Activated T-cell treated with anti-CD3 and anti-CD28 coated beads for 1 hour (primary cell): ENCODE results near the gene TBX2.
"Not testable (repeated sequence)": the region's sequence is repeated elsewhere in the genome, so short reads cannot be mapped to it uniquely, and the experiment has no call there.

ENCODE experiments used
- DNase-seq: peaks from one replicate; pipeline ENCODE4 v3.0.0-alpha.2; 2020; ENCODE audit warnings: low read depth

Gene TBX2

GRCh38 chr17:61431594-61432311, 32.1 kb downstream of the TBX2 start:
- DNase-seq = no peak

GRCh38 chr17:61436273-61436672, 36.6 kb downstream of the TBX2 start:
- DNase-seq = no peak

GRCh38 chr17:61436995-61437704, 37.5 kb downstream of the TBX2 start:
- no peak for DNase-seq

- DNase-seq = no peak
Measured at GRCh38 chr17:61440697-61441096, 41.1 kb downstream of the TBX2 start.

- DNase-seq = not testable (repeated sequence)
Measured at GRCh38 chr17:61441507-61441906, 41.9 kb downstream of the TBX2 start.

GRCh38 chr17:61442136-61442775, 42.6 kb downstream of the TBX2 start:
- DNase-seq = no peak

- no peak for DNase-seq
Measured at GRCh38 chr17:61442878-61443474, 43.3 kb downstream of the TBX2 start.

GRCh38 chr17:61443475-61443882, 43.8 kb downstream of the TBX2 start:
- no peak for DNase-seq

- DNase-seq = no peak
Measured at GRCh38 chr17:61444075-61444474, 44.4 kb downstream of the TBX2 start.

GRCh38 chr17:61444831-61445230, 45.2 kb downstream of the TBX2 start:
- DNase-seq = no peak

GRCh38 chr17:61447358-61447757, 47.7 kb downstream of the TBX2 start:
- no peak for DNase-seq

- DNase-seq = no peak
Measured at GRCh38 chr17:61448042-61448441, 48.4 kb downstream of the TBX2 start.

- DNase-seq = not testable (repeated sequence)
Measured at GRCh38 chr17:61449140-61449539, 49.5 kb downstream of the TBX2 start.

GRCh38 chr17:61449707-61450640, 50.3 kb downstream of the TBX2 start:
- DNase-seq = no peak

GRCh38 chr17:61450641-61451537, 51.2 kb downstream of the TBX2 start:
- no peak for DNase-seq

GRCh38 chr17:61451538-61452300, 52.1 kb downstream of the TBX2 start:
- no peak for DNase-seq

- no peak for DNase-seq
Measured at GRCh38 chr17:61452301-61453290, 53.0 kb downstream of the TBX2 start, which contains the start of gene TBX4. Gene TBX4, plus strand, starts transcription at chr17:61452422. Its CDS starts 4,069 bp downstream, at chr17:61456491.
